ENCODE measurements around the gene BNIP2. TPM values are rescaled to one million over a fixed set of nuclear protein-coding genes. Genes with fewer than 3 reads are reported as not detected.

Gene BNIP2
- total and polyA plus RNA-seq, 2 experiments from 2014 or later = 81.9 to 123 TPM

- 0 out of 2 replicates have a peak, but pooled peaks cover 9% of the 10 kb centered on the region for H3K27me3 ChIP-seq (replicated peaks; ENCODE audit: insufficient read depth)
- WGBS, 2 experiments (ENCODE audit: low coverage in 1 of 2, low lambda C conversion rate in 2 of 2, missing lambda C conversion rate in 2 of 2) = 64 to 68% methylated on average over 7 of the region's 7 CpGs
- H3K4me2 ChIP-seq (ENCODE audit: unreplicated experiment) = no peak overlapping the region
- H3K27ac ChIP-seq = no peak overlapping the region
- no peaks in the 10 kb centered on the region for H3F3A ChIP-seq (ENCODE audit: insufficient read depth)
- no peaks in the 10 kb centered on the region for H3K9me3 ChIP-seq (ENCODE audit: low read depth)
- no peak overlapping the region for H3K9ac ChIP-seq
- DNase-seq = no peak
- no peaks in the 10 kb centered on the region for H4K20me1 ChIP-seq (ENCODE audit: insufficient read depth)
- H2AFZ ChIP-seq = no peak overlapping the region
- TF ChIP-seq EZH2 (IDR thresholded peaks at IDR 0.05; ENCODE audit: insufficient read depth, poor library complexity, severe bottlenecking) = no peak
- no peak for TF ChIP-seq EZH2phosphoT487 (IDR thresholded peaks at IDR 0.05; ENCODE audit: insufficient read depth, low read depth)
- in situ Hi-C loops (cut with MboI) = loop anchor here (10.0 kb wide), 1 partner anchor 591 kb away; no protein-coding TSS in a partner anchor
- no peaks in the 10 kb centered on the region for H3K4me1 ChIP-seq (ENCODE audit: insufficient read depth)
- H3K36me3 ChIP-seq (ENCODE audit: low read depth) = no peaks in the 10 kb centered on the region
- H3K9me2 ChIP-seq (ENCODE audit: insufficient read depth) = no peaks in the 10 kb centered on the region
- H3K4me3 ChIP-seq = no peak overlapping the region
- H3K79me2 ChIP-seq (ENCODE audit: insufficient read depth) = no peaks in the 10 kb centered on the region
Observed at GRCh38 chr15:59723687-59724346, 34.7 kb upstream of the BNIP2 start.

GRCh38 chr15:59722476-59722875 lies 33.4 kb upstream of the BNIP2 start:
- no peak overlapping the region for H3K9ac ChIP-seq
- DNase-seq = no peak
- TF ChIP-seq EZH2 (IDR thresholded peaks at IDR 0.05; ENCODE audit: insufficient read depth, poor library complexity, severe bottlenecking) (no peak), EZH2phosphoT487 (IDR thresholded peaks at IDR 0.05; ENCODE audit: insufficient read depth, low read depth) (no peak)
- in situ Hi-C loops (cut with MboI) = loop anchor here (10.0 kb wide), 1 partner anchor 592 kb away; no protein-coding TSS in a partner anchor
- no peak overlapping the region for H3K4me2 ChIP-seq (ENCODE audit: unreplicated experiment)
- H3K79me2 ChIP-seq (ENCODE audit: insufficient read depth) = no peaks in the 10 kb centered on the region
- H3K36me3 ChIP-seq (ENCODE audit: low read depth) = no peaks in the 10 kb centered on the region
- WGBS, 2 experiments (ENCODE audit: low coverage in 1 of 2, low lambda C conversion rate in 2 of 2, missing lambda C conversion rate in 2 of 2) = 67 to 68% methylated on average over 7 of the region's 7 CpGs
- 0 out of 2 replicates have a peak, but pooled peaks cover 9% of the 10 kb centered on the region for H3K27me3 ChIP-seq (replicated peaks; ENCODE audit: insufficient read depth)
- no peaks in the 10 kb centered on the region for H3F3A ChIP-seq (ENCODE audit: insufficient read depth)
- H3K4me3 ChIP-seq = no peak overlapping the region
- no peaks in the 10 kb centered on the region for H3K9me2 ChIP-seq (ENCODE audit: insufficient read depth)
- H3K9me3 ChIP-seq (ENCODE audit: low read depth) = no peaks in the 10 kb centered on the region
- H4K20me1 ChIP-seq (ENCODE audit: insufficient read depth) = no peaks in the 10 kb centered on the region
- no peak overlapping the region for H2AFZ ChIP-seq
- H3K27ac ChIP-seq = no peak overlapping the region
- H3K4me1 ChIP-seq (ENCODE audit: insufficient read depth) = no peaks in the 10 kb centered on the region

- Histone ChIP-seq H3K9ac (no peak overlapping the region), H3F3A (ENCODE audit: insufficient read depth) (no peaks in the 10 kb centered on the region), H3K4me2 (ENCODE audit: unreplicated experiment) (no peak overlapping the region), H3K79me2 (ENCODE audit: insufficient read depth) (no peaks in the 10 kb centered on the region), H2AFZ (no peak overlapping the region), H3K4me3 (no peak overlapping the region), H3K27ac (no peak overlapping the region), H4K20me1 (ENCODE audit: insufficient read depth) (no peaks in the 10 kb centered on the region), H3K27me3 (replicated peaks; ENCODE audit: insufficient read depth) (0 out of 2 replicates have a peak, but pooled peaks cover 9% of the 10 kb centered on the region), H3K9me2 (ENCODE audit: insufficient read depth) (no peaks in the 10 kb centered on the region), H3K9me3 (ENCODE audit: low read depth) (no peaks in the 10 kb centered on the region), H3K4me1 (ENCODE audit: insufficient read depth) (no peaks in the 10 kb centered on the region), H3K36me3 (ENCODE audit: low read depth) (no peaks in the 10 kb centered on the region)
- no peak for DNase-seq
- TF ChIP-seq EZH2 (IDR thresholded peaks at IDR 0.05; ENCODE audit: insufficient read depth, poor library complexity, severe bottlenecking) (no peak), EZH2phosphoT487 (IDR thresholded peaks at IDR 0.05; ENCODE audit: insufficient read depth, low read depth) (no peak)
- in situ Hi-C loops (cut with MboI) = loop anchor here (10.0 kb wide), 1 partner anchor 593 kb away; no protein-coding TSS in a partner anchor
- 71 to 76% methylated on average over 7 of the region's 7 CpGs for WGBS, 2 experiments (ENCODE audit: low coverage in 1 of 2, low lambda C conversion rate in 2 of 2, missing lambda C conversion rate in 2 of 2)
Observed at GRCh38 chr15:59722037-59722436, 32.9 kb upstream of the BNIP2 start.

- Histone ChIP-seq H3K9me2 (ENCODE audit: insufficient read depth) (no peaks in the 10 kb centered on the region), H3K27me3 (replicated peaks; ENCODE audit: insufficient read depth) (peaks cover 13% of the 10 kb centered on the region; the same call in 1 of the 2 replicates), H3K79me2 (ENCODE audit: insufficient read depth) (no peaks in the 10 kb centered on the region), H3K36me3 (ENCODE audit: low read depth) (no peaks in the 10 kb centered on the region), H3K9me3 (ENCODE audit: low read depth) (no peaks in the 10 kb centered on the region), H3F3A (ENCODE audit: insufficient read depth) (no peaks in the 10 kb centered on the region), H2AFZ (no peak overlapping the region), H3K27ac (no peak overlapping the region), H3K4me2 (ENCODE audit: unreplicated experiment) (no peak overlapping the region), H3K4me1 (ENCODE audit: insufficient read depth) (no peaks in the 10 kb centered on the region), H3K9ac (no peak overlapping the region), H4K20me1 (ENCODE audit: insufficient read depth) (no peaks in the 10 kb centered on the region), H3K4me3 (no peak overlapping the region)
- DNase-seq = no peak
- 74 to 79% methylated on average over 2 of the region's 2 CpGs for WGBS, 2 experiments (ENCODE audit: low coverage in 1 of 2, low lambda C conversion rate in 2 of 2, missing lambda C conversion rate in 2 of 2)
- in situ Hi-C loops (cut with MboI) = loop anchor here (10.0 kb wide), 1 partner anchor 593 kb away; no protein-coding TSS in a partner anchor
- TF ChIP-seq EZH2phosphoT487 (IDR thresholded peaks at IDR 0.05; ENCODE audit: insufficient read depth, low read depth) (no peak), EZH2 (IDR thresholded peaks at IDR 0.05; ENCODE audit: insufficient read depth, poor library complexity, severe bottlenecking) (no peak)
Observed at GRCh38 chr15:59721411-59721810, 32.3 kb upstream of the BNIP2 start.

Data from GM23248 (cell line).